OCI-LY1 (cell line): ENCODE data around the gene CCDC196.
"Not testable (repeated sequence)": the region's sequence is repeated elsewhere in the genome, so short reads cannot be mapped to it uniquely, and the experiment has no call there.

Source experiments
- H2AFZ ChIP-seq: fragments of 200-600 bp; sonication (generic), shearing (Covaris generic); 2 replicates; pipeline ENCODE4 v1.6.0; 2014; ENCODE audit warnings: antibody characterized with exemption, mild to moderate bottlenecking, low read length
- H3F3A ChIP-seq: fragments of 200-600 bp; sonication (generic), shearing (Covaris generic); 2 replicates; pipeline ENCODE4 v1.6.0; 2014; ENCODE audit warnings: mild to moderate bottlenecking, antibody characterized with exemption, low read length, moderate library complexity; ENCODE audit not compliant: insufficient read depth
- H3K27ac ChIP-seq: fragments of 200-600 bp; sonication (generic); 2 replicates; pipeline ENCODE4 v1.5.1; 2014; ENCODE audit warnings: low read length, mixed run types, mild to moderate bottlenecking, low read depth; ENCODE audit not compliant: poor library complexity, severe bottlenecking
- H3K27me3 ChIP-seq: fragments of 200-600 bp; sonication (generic); 2 replicates; pipeline ENCODE4 v1.6.0; 2014; ENCODE audit warnings: antibody characterized with exemption, mild to moderate bottlenecking, low read length, moderate library complexity; ENCODE audit not compliant: insufficient read depth
- H3K36me3 ChIP-seq: fragments of 200-600 bp; sonication (generic); 2 replicates; pipeline ENCODE4 v1.6.1; 2014; ENCODE audit warnings: mild to moderate bottlenecking, antibody characterized with exemption, low read length, moderate library complexity, mixed read lengths; ENCODE audit not compliant: insufficient read depth
- H3K4me1 ChIP-seq: fragments of 200-600 bp; sonication (generic); 2 replicates; pipeline ENCODE4 v1.5.1; 2014; ENCODE audit warnings: mild to moderate bottlenecking, low read length, moderate library complexity; ENCODE audit not compliant: insufficient read depth, severe bottlenecking
- H3K4me2 ChIP-seq: fragments of 200-600 bp; sonication (generic), shearing (Covaris generic); 2 replicates; pipeline ENCODE4 v1.6.1; 2014; ENCODE audit warnings: low read length
- H3K4me3 ChIP-seq: fragments of 200-600 bp; sonication (generic); 2 replicates; pipeline ENCODE4 v1.5.1; 2014; ENCODE audit warnings: low read length, low read depth, mild to moderate bottlenecking, mixed read lengths; ENCODE audit not compliant: poor library complexity, severe bottlenecking
- H3K79me2 ChIP-seq: fragments of 200-600 bp; shearing (Covaris generic); 2 replicates; pipeline ENCODE4 v1.6.1; 2016; ENCODE audit warnings: mixed run types, low read length, mixed read lengths; ENCODE audit not compliant: insufficient read depth
- H3K9ac ChIP-seq: fragments of 200-600 bp; sonication (generic), shearing (Covaris generic); 2 replicates; pipeline ENCODE4 v1.6.1; 2014; ENCODE audit warnings: mild to moderate bottlenecking, low read length, mixed read lengths
- H3K9me2 ChIP-seq: fragments of 200-600 bp; sonication (generic), shearing (Covaris generic); 2 replicates; pipeline ENCODE4 v1.6.1; 2014; ENCODE audit warnings: low read depth, mild to moderate bottlenecking, low read length, mixed read lengths
- H3K9me3 ChIP-seq: fragments of 200-600 bp; shearing (Covaris generic); 2 replicates; pipeline ENCODE4 v1.6.1; 2014; ENCODE audit warnings: low read length, mixed read lengths
- H4K20me1 ChIP-seq: fragments of 200-600 bp; sonication (generic), shearing (Covaris generic); 2 replicates; pipeline ENCODE4 v1.6.0; 2016; ENCODE audit warnings: mild to moderate bottlenecking, low read length; ENCODE audit not compliant: insufficient read depth
- EZH2 ChIP-seq: fragments of 200-600 bp; sonication (generic), shearing (Covaris generic); IDR thresholded peaks from 2 replicates; pipeline ENCODE4 v1.8.0; 2017; ENCODE audit warnings: borderline replicate concordance, mixed run types, mild to moderate bottlenecking, antibody characterized with exemption, low read length, moderate library complexity, mixed read lengths
- TF ChIP-seq, protein P1 (sequence below): fragments of 200-600 bp; sonication (generic), shearing (Covaris generic); IDR thresholded peaks from 2 replicates; pipeline ENCODE4 v1.5.1; 2017; ENCODE audit warnings: mild to moderate bottlenecking, antibody characterized with exemption, low read length, moderate library complexity, mixed read lengths

Gene CCDC196

DNA sequence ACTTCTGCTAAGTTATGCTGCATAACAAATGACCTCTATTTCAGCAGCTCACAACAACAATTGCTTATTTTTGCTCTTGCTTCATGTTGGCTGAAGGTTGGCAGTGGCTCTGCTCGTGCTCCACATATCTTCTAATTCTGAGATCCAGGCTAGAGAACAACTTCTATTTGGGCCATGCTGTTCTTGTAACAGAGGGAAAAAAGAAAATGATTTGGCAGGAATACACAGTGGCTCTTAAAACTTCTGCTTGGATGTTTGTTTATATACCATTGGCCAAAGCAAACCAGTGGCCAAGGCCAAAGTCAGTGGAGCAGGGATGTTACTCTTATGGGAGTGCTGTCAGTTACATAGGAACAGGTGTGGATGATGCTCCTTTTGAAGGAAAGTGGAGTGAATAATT is 53.9 kb downstream of the CCDC196 start:
- no peak overlapping the region for H3K27ac ChIP-seq
- H3K9me2 ChIP-seq, result no peaks in the 10 kb centered on the region
- no peaks in the 10 kb centered on the region for H3K79me2 ChIP-seq

DNA sequence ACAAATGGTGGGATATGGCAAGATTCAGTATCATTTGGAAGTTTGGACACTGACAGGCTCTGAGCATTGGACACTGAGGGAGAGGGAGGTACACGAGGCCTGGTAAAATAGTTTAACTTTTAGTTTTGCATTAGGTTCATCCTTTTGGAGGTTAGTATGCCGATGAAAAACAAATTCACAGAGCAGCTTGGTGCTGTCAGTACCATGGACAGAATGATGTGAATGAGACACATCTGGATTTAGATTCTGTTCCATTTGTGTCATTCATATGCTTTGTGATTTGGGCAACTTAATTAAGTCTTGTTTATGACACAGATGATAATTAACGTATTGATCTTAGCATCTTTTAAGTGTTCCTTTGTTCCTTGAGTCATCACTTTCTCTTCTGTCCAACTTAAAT is 55.5 kb downstream of the CCDC196 start:
- no peak overlapping the region for H3K4me2 ChIP-seq

More for the DNA sequence above, 53.9 kb downstream of the CCDC196 start:
- Histone ChIP-seq H3K4me2 (no peak overlapping the region), H3K9me3 (no peaks in the 10 kb centered on the region), H3K4me1 (no peaks in the 10 kb centered on the region), H4K20me1 (no peaks in the 10 kb centered on the region), H2AFZ (no peak overlapping the region), H3F3A (no peaks in the 10 kb centered on the region), H3K9ac (no peak overlapping the region), H3K27me3 (no peaks in the 10 kb centered on the region), H3K36me3 (no peaks in the 10 kb centered on the region), H3K4me3 (no peak overlapping the region)
- TF ChIP-seq, protein P1, sequence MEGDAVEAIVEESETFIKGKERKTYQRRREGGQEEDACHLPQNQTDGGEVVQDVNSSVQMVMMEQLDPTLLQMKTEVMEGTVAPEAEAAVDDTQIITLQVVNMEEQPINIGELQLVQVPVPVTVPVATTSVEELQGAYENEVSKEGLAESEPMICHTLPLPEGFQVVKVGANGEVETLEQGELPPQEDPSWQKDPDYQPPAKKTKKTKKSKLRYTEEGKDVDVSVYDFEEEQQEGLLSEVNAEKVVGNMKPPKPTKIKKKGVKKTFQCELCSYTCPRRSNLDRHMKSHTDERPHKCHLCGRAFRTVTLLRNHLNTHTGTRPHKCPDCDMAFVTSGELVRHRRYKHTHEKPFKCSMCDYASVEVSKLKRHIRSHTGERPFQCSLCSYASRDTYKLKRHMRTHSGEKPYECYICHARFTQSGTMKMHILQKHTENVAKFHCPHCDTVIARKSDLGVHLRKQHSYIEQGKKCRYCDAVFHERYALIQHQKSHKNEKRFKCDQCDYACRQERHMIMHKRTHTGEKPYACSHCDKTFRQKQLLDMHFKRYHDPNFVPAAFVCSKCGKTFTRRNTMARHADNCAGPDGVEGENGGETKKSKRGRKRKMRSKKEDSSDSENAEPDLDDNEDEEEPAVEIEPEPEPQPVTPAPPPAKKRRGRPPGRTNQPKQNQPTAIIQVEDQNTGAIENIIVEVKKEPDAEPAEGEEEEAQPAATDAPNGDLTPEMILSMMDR, result no peak
- no peak for TF ChIP-seq EZH2

DNA sequence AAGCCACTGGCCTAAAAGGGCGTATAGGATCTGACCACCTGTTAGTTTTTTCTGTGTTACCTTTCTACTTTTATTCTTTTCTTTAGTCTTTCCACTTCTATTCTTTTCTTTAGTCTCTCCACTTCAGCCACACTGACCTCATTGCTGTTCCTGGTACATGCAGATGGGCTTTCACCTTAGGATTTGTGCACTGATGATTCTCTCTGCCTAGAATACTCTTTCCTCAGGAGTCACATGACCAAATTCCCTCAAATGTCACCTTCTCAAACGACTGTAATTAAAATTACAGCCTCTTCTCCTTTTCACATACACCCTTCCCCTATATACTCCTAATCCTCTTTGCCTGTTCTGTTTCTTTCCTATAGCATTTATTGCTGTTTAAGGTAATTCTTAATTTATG is 57.8 kb downstream of the CCDC196 start:
- Histone ChIP-seq H3F3A (no peaks in the 10 kb centered on the region), H3K4me2 (no peak overlapping the region), H3K27ac (no peak overlapping the region), H3K79me2 (no peaks in the 10 kb centered on the region), H2AFZ (no peak overlapping the region), H3K36me3 (no peaks in the 10 kb centered on the region), H4K20me1 (no peaks in the 10 kb centered on the region), H3K9ac (no peak overlapping the region), H3K9me2 (no peaks in the 10 kb centered on the region), H3K9me3 (no peaks in the 10 kb centered on the region), H3K27me3 (no peaks in the 10 kb centered on the region), H3K4me1 (no peaks in the 10 kb centered on the region), H3K4me3 (no peak overlapping the region)
- no peak for TF ChIP-seq EZH2
- TF ChIP-seq, protein P1, result no peak

More for the DNA sequence above, 55.5 kb downstream of the CCDC196 start:
- Histone ChIP-seq H4K20me1 (no peaks in the 10 kb centered on the region), H2AFZ (no peak overlapping the region), H3K27ac (no peak overlapping the region), H3K79me2 (no peaks in the 10 kb centered on the region), H3F3A (no peaks in the 10 kb centered on the region), H3K9ac (no peak overlapping the region), H3K36me3 (no peaks in the 10 kb centered on the region), H3K27me3 (no peaks in the 10 kb centered on the region), H3K9me2 (no peaks in the 10 kb centered on the region), H3K4me3 (no peak overlapping the region), H3K4me1 (no peaks in the 10 kb centered on the region), H3K9me3 (no peaks in the 10 kb centered on the region)
- TF ChIP-seq, protein P1, result no peak
- TF ChIP-seq EZH2, result no peak

DNA sequence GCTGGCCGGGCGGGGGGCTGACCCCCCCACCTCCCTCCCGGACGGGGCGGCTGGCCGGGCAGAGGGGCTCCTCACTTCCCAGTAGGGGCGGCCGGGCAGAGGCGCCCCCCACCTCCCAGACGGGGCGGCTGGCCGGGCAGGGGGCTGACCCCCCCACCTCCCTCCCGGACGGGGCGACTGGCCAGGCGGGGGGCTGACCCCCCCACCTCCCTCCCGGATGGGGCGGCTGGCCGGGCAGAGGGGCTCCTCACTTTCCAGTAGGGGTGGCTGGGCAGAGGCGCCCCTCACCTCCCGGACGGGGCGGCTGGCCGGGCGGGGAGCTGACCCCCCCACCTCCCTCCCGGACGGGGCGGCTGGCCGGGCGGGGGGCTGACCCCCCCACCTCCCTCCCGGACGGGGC is 59.0 kb downstream of the CCDC196 start:
- H3K9me3 ChIP-seq, H3K36me3 ChIP-seq, H3K4me3 ChIP-seq, H3F3A ChIP-seq, H3K9ac ChIP-seq, H3K79me2 ChIP-seq, H2AFZ ChIP-seq, H4K20me1 ChIP-seq, H3K9me2 ChIP-seq, H3K27me3 ChIP-seq, H3K4me2 ChIP-seq, H3K27ac ChIP-seq, H3K4me1 ChIP-seq: not testable (repeated sequence)

DNA sequence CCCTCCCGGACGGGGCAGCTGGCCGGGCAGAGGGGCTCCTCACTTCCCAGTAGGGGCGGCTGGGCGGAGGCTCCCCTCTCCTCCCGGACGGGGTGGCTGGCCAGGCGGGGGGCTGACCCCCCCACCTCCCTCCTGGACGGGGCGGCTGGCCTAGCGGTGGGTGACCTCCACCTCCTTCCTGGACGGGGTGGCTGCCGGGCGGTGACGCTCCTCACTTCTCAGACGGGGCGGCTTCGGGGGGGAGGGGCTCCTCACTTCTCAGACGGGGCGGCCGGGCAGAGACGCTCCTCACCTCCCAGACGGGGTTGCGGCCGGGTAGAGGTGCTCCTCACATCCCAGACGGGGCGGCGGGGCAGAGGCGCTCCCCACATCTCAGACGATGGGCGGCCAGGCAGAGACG is 59.6 kb downstream of the CCDC196 start:
- not testable (repeated sequence) for H3K4me1 ChIP-seq, H3K4me3 ChIP-seq, H3K4me2 ChIP-seq, H3K27me3 ChIP-seq, H4K20me1 ChIP-seq, H3F3A ChIP-seq, H2AFZ ChIP-seq, H3K9ac ChIP-seq, H3K79me2 ChIP-seq, H3K27ac ChIP-seq, H3K9me3 ChIP-seq, H3K36me3 ChIP-seq, H3K9me2 ChIP-seq
